Osteocyte (in vitro differentiated cells): ENCODE results near the gene GINS2. TPM values are rescaled to one million over a fixed set of nuclear protein-coding genes. Genes with fewer than 3 reads are reported as not detected.

Experiments
- DNase-seq: peaks from one replicate; pipeline ENCODE4 v3.0.0; 2021; ENCODE audit warnings: mixed read lengths; ENCODE audit not compliant: unreplicated experiment; ENCODE audit errors: extremely low spot score
- H3K27ac Mint-ChIP-seq: one replicate; pipeline ENCODE4 v1.8.0; 2021; ENCODE audit warnings: mild to moderate bottlenecking, mixed read lengths; ENCODE audit not compliant: unreplicated experiment
- H3K27me3 Mint-ChIP-seq: one replicate; pipeline ENCODE4 v1.8.0; 2021; ENCODE audit warnings: mixed read lengths; ENCODE audit not compliant: unreplicated experiment
- H3K36me3 Mint-ChIP-seq: one replicate; pipeline ENCODE4 v1.8.0; 2021; ENCODE audit warnings: mixed read lengths; ENCODE audit not compliant: unreplicated experiment
- H3K4me1 Mint-ChIP-seq: one replicate; pipeline ENCODE4 v1.8.0; 2021; ENCODE audit warnings: mixed read lengths; ENCODE audit not compliant: unreplicated experiment
- H3K4me3 Mint-ChIP-seq: one replicate; pipeline ENCODE4 v1.8.0; 2021; ENCODE audit warnings: mild to moderate bottlenecking, moderate library complexity, mixed read lengths; ENCODE audit not compliant: unreplicated experiment
- H3K9me3 Mint-ChIP-seq: one replicate; pipeline ENCODE4 v1.8.0; 2021; ENCODE audit warnings: mixed read lengths; ENCODE audit not compliant: unreplicated experiment
- CTCF ChIP-seq: fragments of 200-600 bp; sonication (generic); IDR thresholded peaks from 2 replicates; pipeline ENCODE4 v1.5.0; 2021; ENCODE audit warnings: antibody characterized with exemption, mild to moderate bottlenecking, moderate library complexity
- total RNA-seq: library from RNA; stranded (reverse); gene quantifications from 2 replicates; pipeline ENCODE4 v1.2.1, GENCODE V29; 2021

GINS2 gene
- total RNA-seq, 1 donor from 2014 or later: 5.7 TPM

- TF ChIP-seq CTCF: no peak
- Mint-ChIP-seq H3K27ac (no peak overlapping the region), H3K4me1 (no peaks in the 10 kb centered on the region), H3K27me3 (no peaks in the 10 kb centered on the region), H3K36me3 (peaks cover 24% of the 10 kb centered on the region), H3K9me3 (no peaks in the 10 kb centered on the region), H3K4me3 (no peak overlapping the region)
- no peak for DNase-seq
These were observed 10.7 kb downstream of the GINS2 start for GRCh38 chr16:85678016-85678415.

GRCh38 chr16:85677383-85677967 lies 11.3 kb downstream of the GINS2 start:
- Mint-ChIP-seq H3K9me3 (no peaks in the 10 kb centered on the region), H3K27me3 (no peaks in the 10 kb centered on the region), H3K36me3 (peaks cover 28% of the 10 kb centered on the region), H3K4me1 (no peaks in the 10 kb centered on the region), H3K4me3 (no peak overlapping the region), H3K27ac (no peak overlapping the region)
- no peak for DNase-seq
- TF ChIP-seq CTCF: no peak

DNA sequence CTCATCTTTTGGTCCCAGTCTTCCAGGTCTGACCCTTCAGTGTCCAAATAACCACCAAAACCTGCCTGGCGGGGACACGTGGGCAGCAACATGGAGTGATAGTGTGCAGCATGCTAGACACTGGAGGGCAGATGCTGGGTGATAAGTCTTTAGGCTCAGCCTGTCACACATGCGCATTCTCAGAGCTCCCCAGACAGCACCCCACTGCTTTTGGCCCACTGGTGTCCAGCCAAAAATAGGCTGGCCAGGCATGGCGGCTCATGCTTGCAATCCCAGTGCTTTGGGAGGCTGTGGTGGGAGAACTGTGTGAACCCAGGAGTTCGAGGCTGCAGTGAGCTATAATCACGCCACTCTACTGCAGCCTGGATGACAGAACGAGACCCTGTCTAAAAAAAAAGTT lies 12.3 kb downstream of the GINS2 start:
- H3K36me3 Mint-ChIP-seq: peaks cover 34% of the 10 kb centered on the region
- no peak overlapping the region for H3K4me3 Mint-ChIP-seq
- no peaks in the 10 kb centered on the region for H3K4me1 Mint-ChIP-seq
- H3K9me3 Mint-ChIP-seq: no peaks in the 10 kb centered on the region
- DNase-seq: no peak
- TF ChIP-seq CTCF: no peak
- H3K27me3 Mint-ChIP-seq: no peaks in the 10 kb centered on the region
- H3K27ac Mint-ChIP-seq: no peak overlapping the region

DNA sequence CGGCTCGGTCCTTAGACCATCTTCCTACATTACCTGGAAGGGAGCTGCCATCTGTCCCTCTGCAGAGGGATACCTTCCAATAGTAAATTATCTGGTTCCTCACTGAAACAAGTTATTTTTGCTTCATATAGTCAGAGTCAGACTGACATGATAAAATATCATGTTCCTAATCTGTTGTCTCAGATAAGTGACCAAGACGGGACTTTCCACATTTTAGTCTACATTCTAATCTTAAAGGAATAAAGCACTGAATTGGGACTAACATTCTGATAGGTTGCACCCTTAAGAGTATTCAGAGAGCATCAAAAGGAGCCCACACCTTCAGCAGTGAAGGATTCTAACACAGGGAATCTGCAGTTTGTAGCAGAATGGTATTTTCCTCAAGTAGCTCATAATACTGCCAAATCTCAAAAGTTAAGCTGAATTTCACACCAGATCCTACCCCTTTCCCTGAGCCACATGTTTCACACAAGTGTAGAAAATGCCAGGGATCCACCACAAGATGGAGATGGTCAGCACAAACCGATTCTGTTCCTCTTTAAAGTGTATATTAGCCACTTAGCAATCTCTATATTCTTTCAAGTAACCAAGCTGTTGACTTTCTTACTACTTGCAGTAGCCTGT lies 13.4 kb downstream of the GINS2 start:
- no peaks in the 10 kb centered on the region for H3K27me3 Mint-ChIP-seq
- peaks cover 39% of the 10 kb centered on the region for H3K36me3 Mint-ChIP-seq
- H3K27ac Mint-ChIP-seq: no peak overlapping the region
- no peak for DNase-seq
- H3K4me3 Mint-ChIP-seq: no peak overlapping the region
- H3K9me3 Mint-ChIP-seq: no peaks in the 10 kb centered on the region
- H3K4me1 Mint-ChIP-seq: no peaks in the 10 kb centered on the region
- peak; percentile 54 for TF ChIP-seq CTCF

- H3K4me3 Mint-ChIP-seq: no peak overlapping the region
- H3K4me1 Mint-ChIP-seq: no peaks in the 10 kb centered on the region
- DNase-seq: no peak
- no peak overlapping the region for H3K27ac Mint-ChIP-seq
- no peaks in the 10 kb centered on the region for H3K27me3 Mint-ChIP-seq
- peaks cover 43% of the 10 kb centered on the region for H3K36me3 Mint-ChIP-seq
- no peak for TF ChIP-seq CTCF
- H3K9me3 Mint-ChIP-seq: no peaks in the 10 kb centered on the region
These were observed 13.9 kb downstream of the GINS2 start for GRCh38 chr16:85674828-85675227.
